Breast epithelium (tissue), 4 donors: Measurements from ENCODE around the gene UBE2M. TPM values are rescaled to one million over a fixed set of nuclear protein-coding genes. Genes with fewer than 3 reads are reported as not detected.
A peak's percentile ranks its signal among the peaks of the same experiment; 100 is the strongest.

Source experiments
- DNase-seq, 2 donors: peaks; one replicate each; pipeline ENCODE4 v3.0.0-alpha.2; 2019; ENCODE audit warnings: low spot score in 2 of 2
- H3K27ac ChIP-seq, 2 donors: fragments of 200-600 bp; sonication (generic) in 1 of 2; one replicate each; pipeline ENCODE4 v1.5.1; 2016 to 2019; ENCODE audit warnings: mild to moderate bottlenecking in 1 of 2
- H3K27me3 ChIP-seq, 2 donors: fragments of 200-600 bp; sonication (generic) in 1 of 2; one replicate each; pipeline versions ENCODE4 v1.5.1 to v1.6.0; 2017 to 2019; ENCODE audit warnings: control low read depth in 1 of 2, mild to moderate bottlenecking in 1 of 2
- H3K36me3 ChIP-seq: fragments of 200-600 bp; one replicate; pipeline ENCODE4 v1.5.1; 2019
- H3K4me1 ChIP-seq, 2 donors: fragments of 200-600 bp; sonication (generic); one replicate each; pipeline ENCODE4 v1.5.1; 2016 to 2019; ENCODE audit warnings: control low read depth in 1 of 2
- H3K4me3 ChIP-seq, 3 donors: fragments of 200-600 bp; sonication (generic); 1 replicate in 2 of 3; 2 replicates in 1 of 3; pipeline ENCODE4 v1.5.1; 2016 to 2019; ENCODE audit warnings: mild to moderate bottlenecking in 3 of 3, moderate library complexity in 2 of 3
- H3K9me3 ChIP-seq, 2 donors: fragments of 200-600 bp; sonication (generic) in 1 of 2; one replicate each; pipeline ENCODE4 v1.5.1; 2016 to 2019; ENCODE audit warnings: control low read depth in 1 of 2
- POLR2A ChIP-seq: fragments of 450-650 bp; IDR thresholded peaks from one replicate; pipeline ENCODE4 v1.6.1; 2016; ENCODE audit warnings: antibody characterized with exemption, mild to moderate bottlenecking, moderate library complexity
- POLR2AphosphoS5 ChIP-seq, 3 donors: sonication (generic); formaldehyde crosslinking; IDR thresholded peaks; one replicate each; pipeline ENCODE4 v1.6.1; 2017; ENCODE audit warnings: antibody characterized with exemption in 3 of 3
- intact Hi-C: fragments of 100-400 bp; cut with DNase I; formaldehyde crosslinking; loops from one replicate; pipeline ENCODE4 v1.15.1; 2023; ENCODE audit warnings: low total_unique reads
- total RNA-seq, 3 donors: library from RNA; depleted of rRNA; stranded (reverse); fragments of >200 nt; gene quantifications; one replicate each; pipeline ENCODE4 v1.1.0, GENCODE V29; 2016
- TF ChIP-seq, protein P1 (sequence below), 3 donors: fragments of 450-650 bp; IDR thresholded peaks; one replicate each; pipeline ENCODE4 v1.5.1; 2016 to 2017; ENCODE audit warnings: antibody characterized with exemption in 3 of 3, mild to moderate bottlenecking in 3 of 3, moderate library complexity in 3 of 3

UBE2M gene
- total RNA-seq, 3 donors from 2014 or later: 19.0 to 21.3 (median 19.3) TPM

DNA sequence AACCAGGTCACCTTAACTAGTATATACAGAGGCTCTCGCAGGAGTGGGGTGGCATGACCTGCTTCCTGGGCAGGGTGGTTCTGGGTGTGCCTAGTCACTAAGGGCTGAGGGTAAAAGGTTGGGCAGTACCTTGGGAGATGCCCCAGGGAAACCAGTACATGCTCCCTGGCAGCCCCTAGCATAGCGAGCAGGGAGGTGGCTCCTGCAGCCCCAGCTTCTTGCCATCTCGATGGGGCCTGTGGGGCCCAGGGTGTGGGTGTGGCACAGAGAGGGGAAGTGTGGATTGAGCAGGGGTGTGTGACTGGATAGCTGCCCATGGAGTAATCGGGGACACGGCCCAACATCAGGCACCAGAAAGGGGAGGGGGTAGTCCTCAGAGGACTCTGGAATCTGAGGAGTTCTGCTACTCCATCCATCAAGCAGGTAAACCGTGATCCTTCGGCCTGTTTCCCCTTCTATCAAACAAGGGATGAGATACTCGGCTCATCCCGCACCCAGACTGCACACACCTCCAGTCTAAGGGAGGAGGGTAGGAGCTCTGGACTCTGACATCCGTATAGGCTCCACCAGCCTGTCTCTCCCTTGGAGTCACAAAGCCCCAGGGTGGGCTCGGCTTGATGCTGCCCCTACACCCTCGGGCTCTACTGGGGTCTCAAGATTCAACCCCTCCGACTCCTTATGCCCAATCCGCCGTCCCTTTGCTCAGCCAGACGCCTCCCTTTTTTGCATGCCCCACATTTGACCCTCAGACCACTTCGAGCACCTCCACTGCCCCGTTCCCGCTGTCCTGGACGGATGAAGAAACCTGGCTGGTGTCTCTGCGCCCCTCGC lies 39.9 kb downstream of the UBE2M start:
- TF ChIP-seq POLR2A (no peak), POLR2AphosphoS5 (IDR thresholded peaks at IDR 0.05) (no peak)
- TF ChIP-seq, protein P1, sequence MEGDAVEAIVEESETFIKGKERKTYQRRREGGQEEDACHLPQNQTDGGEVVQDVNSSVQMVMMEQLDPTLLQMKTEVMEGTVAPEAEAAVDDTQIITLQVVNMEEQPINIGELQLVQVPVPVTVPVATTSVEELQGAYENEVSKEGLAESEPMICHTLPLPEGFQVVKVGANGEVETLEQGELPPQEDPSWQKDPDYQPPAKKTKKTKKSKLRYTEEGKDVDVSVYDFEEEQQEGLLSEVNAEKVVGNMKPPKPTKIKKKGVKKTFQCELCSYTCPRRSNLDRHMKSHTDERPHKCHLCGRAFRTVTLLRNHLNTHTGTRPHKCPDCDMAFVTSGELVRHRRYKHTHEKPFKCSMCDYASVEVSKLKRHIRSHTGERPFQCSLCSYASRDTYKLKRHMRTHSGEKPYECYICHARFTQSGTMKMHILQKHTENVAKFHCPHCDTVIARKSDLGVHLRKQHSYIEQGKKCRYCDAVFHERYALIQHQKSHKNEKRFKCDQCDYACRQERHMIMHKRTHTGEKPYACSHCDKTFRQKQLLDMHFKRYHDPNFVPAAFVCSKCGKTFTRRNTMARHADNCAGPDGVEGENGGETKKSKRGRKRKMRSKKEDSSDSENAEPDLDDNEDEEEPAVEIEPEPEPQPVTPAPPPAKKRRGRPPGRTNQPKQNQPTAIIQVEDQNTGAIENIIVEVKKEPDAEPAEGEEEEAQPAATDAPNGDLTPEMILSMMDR (IDR thresholded peaks at IDR 0.05): peak in 1 of 3 donors; percentile 48
- H3K36me3 ChIP-seq: no peaks in the 10 kb centered on the region
- peak overlapping the region; percentile 93 to 95 for H3K27ac ChIP-seq
- intact Hi-C loops: no loop called here
- no peaks in the 10 kb centered on the region for H3K27me3 ChIP-seq
- peak overlapping the region; percentile 82 to 93 (median 84) for H3K4me3 ChIP-seq
- H3K9me3 ChIP-seq: no peaks in the 10 kb centered on the region
- peaks cover 9 to 21% of the 10 kb centered on the region in 2 donors for H3K4me1 ChIP-seq
- DNase-seq: no peak

DNA sequence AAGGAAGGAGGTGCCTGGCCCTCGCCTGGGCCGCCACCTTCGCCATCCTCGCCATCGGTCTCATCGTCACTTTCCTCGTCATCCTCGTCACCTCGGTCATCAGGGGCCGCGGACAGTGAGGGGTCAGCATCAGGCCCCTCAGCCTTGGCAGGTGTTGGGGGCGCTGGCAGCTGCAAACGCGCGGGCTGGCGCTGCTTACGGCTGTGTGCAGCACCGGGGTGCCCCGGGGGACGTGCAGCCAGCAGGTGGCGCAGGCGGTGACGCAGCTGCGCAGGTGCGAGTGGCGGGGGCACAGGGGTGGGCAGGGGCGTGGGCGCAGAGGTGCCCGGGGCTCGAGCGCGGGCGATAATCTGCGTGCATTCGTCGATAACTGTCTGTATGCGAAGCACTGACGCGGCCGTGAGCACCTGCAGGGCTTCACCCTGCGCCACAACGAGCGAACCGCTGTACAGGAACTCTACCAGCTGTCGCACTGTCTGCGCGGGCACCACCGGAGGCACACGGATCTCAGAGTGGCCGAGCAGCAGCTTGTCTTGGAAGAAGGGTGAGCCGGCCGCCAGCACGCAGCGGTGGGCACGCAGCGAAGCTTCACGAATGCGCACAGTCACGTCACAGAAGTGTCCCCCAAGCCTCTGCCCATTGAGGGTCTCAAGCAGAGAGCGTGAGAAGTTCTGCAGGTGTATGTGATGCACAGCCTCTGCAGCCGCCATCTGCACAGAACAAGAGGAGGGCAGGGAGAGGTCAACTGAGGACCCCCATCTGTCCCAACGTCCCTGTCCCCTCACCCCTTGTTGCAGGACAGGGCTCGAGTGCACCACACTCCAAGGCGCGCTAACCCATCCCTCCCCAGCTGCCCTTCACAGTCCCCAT lies 41.2 kb downstream of the UBE2M start:
- Histone ChIP-seq H3K4me3 (peak overlapping the region in 1 of 3 donors; percentile 93), H3K9me3 (no peaks in the 10 kb centered on the region), H3K27me3 (no peaks in the 10 kb centered on the region), H3K27ac (peak overlapping the region in 1 of 2 donors; percentile 95), H3K4me1 (peaks cover 9 to 21% of the 10 kb centered on the region in 2 donors), H3K36me3 (no peaks in the 10 kb centered on the region)
- no peak for DNase-seq
- TF ChIP-seq, protein P1 (IDR thresholded peaks at IDR 0.05): no peak
- TF ChIP-seq POLR2A (no peak), POLR2AphosphoS5 (IDR thresholded peaks at IDR 0.05) (no peak)
- intact Hi-C loops: no loop called here

DNA sequence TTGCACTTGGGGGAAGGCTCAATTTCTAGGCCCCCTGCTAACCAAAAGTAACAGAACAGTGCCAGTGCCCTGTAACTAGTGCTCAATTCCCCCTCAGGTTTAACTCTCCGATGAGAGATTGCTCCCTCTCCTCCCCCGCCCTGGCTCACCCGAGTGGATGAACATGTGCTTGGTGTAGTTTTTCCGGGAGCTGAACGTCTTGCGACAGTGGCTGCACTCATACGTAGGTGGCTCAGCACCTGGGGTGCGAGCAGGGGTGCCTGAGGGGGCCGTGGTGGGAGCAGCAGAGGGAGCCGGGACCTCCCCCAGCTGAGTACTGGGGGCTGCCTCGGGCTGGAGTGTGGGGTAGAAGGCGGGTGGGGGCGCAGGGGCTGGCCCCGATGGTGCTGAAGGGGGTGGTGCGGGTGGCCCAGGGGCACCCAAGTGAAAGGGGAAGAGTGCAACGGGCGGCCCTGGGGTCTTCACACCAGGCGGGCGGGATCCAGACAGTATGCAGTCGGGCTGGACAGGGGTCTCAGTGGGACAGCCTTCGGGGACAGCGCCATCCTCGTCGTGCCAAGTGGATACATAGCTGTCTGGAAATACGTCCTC lies 42.1 kb downstream of the UBE2M start:
- TF ChIP-seq, protein P1 (IDR thresholded peaks at IDR 0.05): no peak
- TF ChIP-seq POLR2AphosphoS5 (IDR thresholded peaks at IDR 0.05) (no peak), POLR2A (no peak)
- intact Hi-C loops: no loop called here
- no peaks in the 10 kb centered on the region for H3K9me3 ChIP-seq
- DNase-seq: no peak
- H3K27ac ChIP-seq: no peak overlapping the region
- no peaks in the 10 kb centered on the region for H3K27me3 ChIP-seq
- no peaks in the 10 kb centered on the region for H3K36me3 ChIP-seq
- H3K4me3 ChIP-seq: no peak overlapping the region
- peaks cover 9 to 21% of the 10 kb centered on the region in 2 donors for H3K4me1 ChIP-seq

DNA sequence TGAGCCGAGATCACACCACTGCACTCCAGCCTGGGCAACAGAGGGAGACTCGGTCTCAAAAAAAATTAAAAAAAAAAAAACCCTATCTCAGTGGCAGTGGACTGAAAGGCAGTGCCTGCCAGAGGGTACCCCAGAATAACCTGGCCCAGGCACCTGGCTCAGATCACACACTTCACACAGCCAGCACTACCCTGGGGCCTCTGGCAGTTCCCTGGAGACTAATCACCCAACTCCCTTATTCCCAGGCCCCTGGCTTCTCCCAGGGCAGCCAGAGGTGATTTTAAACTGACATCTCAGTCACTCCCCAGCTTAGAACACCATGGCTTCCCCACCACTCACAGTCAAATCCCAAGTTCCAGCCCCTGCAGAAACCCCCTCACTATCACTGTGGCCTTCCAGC lies 43.2 kb downstream of the UBE2M start:
- intact Hi-C loops: no loop called here
- Histone ChIP-seq H3K9me3 (no peaks in the 10 kb centered on the region), H3K27me3 (no peaks in the 10 kb centered on the region), H3K36me3 (no peaks in the 10 kb centered on the region), H3K27ac (no peak overlapping the region), H3K4me1 (peaks cover 9 to 21% of the 10 kb centered on the region in 2 donors), H3K4me3 (no peak overlapping the region)
- TF ChIP-seq, protein P1 (IDR thresholded peaks at IDR 0.05): no peak
- TF ChIP-seq POLR2AphosphoS5 (IDR thresholded peaks at IDR 0.05) (no peak), POLR2A (no peak)
- DNase-seq: no peak
